SK-N-SH (cell line): Measurements from ENCODE around the gene PRIM2. TPM values are rescaled to one million over a fixed set of nuclear protein-coding genes. Genes with fewer than 3 reads are reported as not detected.
"Not testable (repeated sequence)": the region's sequence is repeated elsewhere in the genome, so short reads cannot be mapped to it uniquely, and the experiment has no call there.

Experiments used
- CTCF ChIA-PET: fragments of 300-600, 350-600 bp; formaldehyde crosslinking; extraction: SDS; loops from one replicate; lab custom pipeline; 2021; lab: Yijun Ruan, JAX
- POLR2A ChIA-PET: fragments of 350-600 bp; sonication (Branson Sonifier 250); formaldehyde crosslinking; extraction: SDS; loops from one replicate; lab custom pipeline; 2020; ENCODE audit warnings: antibody characterized with exemption, inconsistent platforms; lab: Yijun Ruan, JAX
- DNase-seq: peaks from one replicate; pipeline ENCODE4 v3.0.0; 2012
- H2AFZ ChIP-seq: fragments of 200-600 bp; sonication (generic); 2 replicates; pipeline ENCODE4 v1.8.1; 2016; ENCODE audit warnings: antibody characterized with exemption, mild to moderate bottlenecking, low read depth
- H3F3A ChIP-seq: fragments of 200-600 bp; sonication (generic); replicated peaks from 2 replicates; pipeline ENCODE3; 2016; ENCODE audit warnings: antibody characterized with exemption, mild to moderate bottlenecking; ENCODE audit not compliant: insufficient read depth
- H3K27ac ChIP-seq, 2 experiments: fragments of 200-500 bp in 1 of 2; fragments of 200-600 bp in 1 of 2; sonication (Bioruptor generic) in 1 of 2; sonication (generic), shearing (Covaris generic) in 1 of 2; 2 replicates each; pipeline versions ENCODE4 v1.5.1 to v1.6.1; 2014 to 2016; ENCODE audit warnings: low read depth in 2 of 2, inconsistent platforms in 1 of 2, low read length in 1 of 2, mild to moderate bottlenecking in 1 of 2, mixed read lengths in 1 of 2
- H3K27me3 ChIP-seq: fragments of 200-600 bp; sonication (generic), shearing (Covaris generic); 2 replicates; pipeline ENCODE4 v1.6.1; 2016; ENCODE audit warnings: mixed run types; ENCODE audit not compliant: insufficient read depth
- H3K36me3 ChIP-seq, 2 experiments: fragments of 200-500 bp in 1 of 2; fragments of 200-600 bp in 1 of 2; sonication (Bioruptor generic) in 1 of 2; sonication (generic) in 1 of 2; replicated peaks in 1 of 2; 2 replicates each; pipeline versions ENCODE3 to v1.5.1; 2014 to 2016; ENCODE audit warnings: low read length in 1 of 2, mild to moderate bottlenecking in 1 of 2; ENCODE audit not compliant: insufficient read depth in 2 of 2, control insufficient read depth in 1 of 2
- H3K4me1 ChIP-seq, 2 experiments: fragments of 200-500 bp in 1 of 2; fragments of 200-600 bp in 1 of 2; sonication (Bioruptor generic) in 1 of 2; sonication (generic), shearing (Covaris generic) in 1 of 2; 2 replicates each; pipeline versions ENCODE4 v1.5.1 to v1.6.1; 2014 to 2016; ENCODE audit warnings: low read depth in 1 of 2, low read length in 1 of 2, mixed run types in 1 of 2; ENCODE audit not compliant: insufficient read depth in 2 of 2, control insufficient read depth in 1 of 2
- H3K4me2 ChIP-seq: fragments of 200-600 bp; sonication (generic), shearing (Covaris generic); 2 replicates; pipeline ENCODE4 v1.6.1; 2017; ENCODE audit warnings: mixed run types
- H3K4me3 ChIP-seq, 2 experiments: fragments of 200-500 bp in 1 of 2; fragments of 200-600 bp in 1 of 2; sonication (Bioruptor generic) in 1 of 2; sonication (generic), shearing (Covaris generic) in 1 of 2; 2 replicates each; pipeline versions ENCODE4 v1.5.1 to v1.8.1; 2014 to 2016; ENCODE audit warnings: low read depth in 2 of 2, inconsistent platforms in 1 of 2, low read length in 1 of 2, mild to moderate bottlenecking in 1 of 2, mixed read lengths in 1 of 2, moderate library complexity in 1 of 2
- H3K79me2 ChIP-seq: fragments of 200-600 bp; sonication (generic); 2 replicates; pipeline ENCODE4 v1.8.1; 2017; ENCODE audit warnings: mild to moderate bottlenecking; ENCODE audit not compliant: insufficient read depth
- H3K9ac ChIP-seq: fragments of 200-600 bp; sonication (generic); 2 replicates; pipeline ENCODE4 v1.6.1; 2017; ENCODE audit warnings: mixed run types
- H3K9me2 ChIP-seq: fragments of 200-600 bp; sonication (generic); 2 replicates; pipeline ENCODE4 v1.6.1; 2017; ENCODE audit warnings: mixed run types
- H3K9me3 ChIP-seq: fragments of 200-600 bp; sonication (generic); 2 replicates; pipeline ENCODE4 v1.6.1; 2017; ENCODE audit warnings: mixed run types, mild to moderate bottlenecking, moderate library complexity
- H4K20me1 ChIP-seq: fragments of 200-600 bp; sonication (generic); 2 replicates; pipeline ENCODE4 v1.6.1; 2017; ENCODE audit warnings: mild to moderate bottlenecking, mixed run types; ENCODE audit not compliant: insufficient read depth
- EP300 ChIP-seq, 2 experiments: IDR thresholded peaks; 2 replicates each; pipeline versions ENCODE4 v1.4.0 to v1.6.1; 2012; ENCODE audit warnings: borderline replicate concordance in 1 of 2, low read depth in 1 of 2, low read length in 1 of 2
- FOSL2 ChIP-seq: IDR thresholded peaks from 2 replicates; pipeline ENCODE4 v1.4.0; 2012; ENCODE audit warnings: low read depth, mild to moderate bottlenecking, moderate library complexity, borderline replicate concordance
- JUND ChIP-seq: IDR thresholded peaks from 2 replicates; pipeline ENCODE4 v1.4.0; 2012
- NFIC ChIP-seq: IDR thresholded peaks from 2 replicates; pipeline ENCODE4 v1.4.0; 2012; ENCODE audit warnings: borderline replicate concordance
- RAD21 ChIP-seq: IDR thresholded peaks from 2 replicates; pipeline ENCODE4 v1.6.1; 2012; ENCODE audit warnings: mild to moderate bottlenecking, low read length
- TCF12 ChIP-seq: IDR thresholded peaks from 2 replicates; pipeline ENCODE4 v1.4.0; 2012
- TEAD4 ChIP-seq: IDR thresholded peaks from 2 replicates; pipeline ENCODE4 v1.4.0; 2012; ENCODE audit warnings: mild to moderate bottlenecking, borderline replicate concordance; ENCODE audit not compliant: insufficient read depth
- YY1 ChIP-seq: IDR thresholded peaks from 2 replicates; pipeline ENCODE4 v1.4.0; 2012; ENCODE audit warnings: low read depth, mild to moderate bottlenecking
- WGBS: methylation state at CpG from one replicate; pipeline ENCODE4 v1.1.6; 2017; ENCODE audit warnings: low lambda C conversion rate; 5-methylcytosine and 5-hydroxymethylcytosine counted together
- polyA plus RNA-seq, 3 experiments: library from polyadenylated mRNA; depleted of rRNA; stranded (reverse); fragments of >200 nt; gene quantifications; 2 replicates each; pipeline ENCODE4 v1.2.3, GENCODE V29; 2012
- TF ChIP-seq, protein P1 (sequence below): fragments of 200-600 bp; sonication (generic); IDR thresholded peaks from 2 replicates; pipeline ENCODE4 v1.6.1; 2017; ENCODE audit warnings: antibody characterized with exemption, mild to moderate bottlenecking, moderate library complexity
- TF ChIP-seq, protein P2 (sequence below): IDR thresholded peaks from 2 replicates; pipeline ENCODE4; 2012

The PRIM2 gene
- polyA plus RNA-seq, 1 of the 3 experiments (the other 2 are of a cell fraction): 14.1 TPM

DNA sequence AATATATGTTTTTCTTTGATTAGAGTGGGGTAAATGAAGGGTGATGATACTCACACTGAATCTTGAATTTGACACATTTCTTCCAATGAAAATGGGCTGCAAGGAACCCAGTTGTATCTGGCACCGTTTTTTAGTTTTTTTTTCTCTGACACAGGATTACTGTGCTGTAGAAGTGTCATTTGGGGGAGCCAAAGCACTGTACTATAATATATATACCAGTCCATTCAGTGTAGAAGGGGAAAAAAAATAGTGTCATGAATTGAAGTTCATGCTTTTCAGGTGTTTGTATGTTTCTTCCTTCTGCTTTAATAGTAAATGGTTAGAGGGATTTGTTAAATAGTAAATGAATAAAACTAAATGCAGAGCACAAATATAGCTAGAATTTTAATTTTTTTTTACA, 35.2 kb downstream of the PRIM2 start:
- POLR2A ChIA-PET, H3K4me2 ChIP-seq, H3K9ac ChIP-seq, DNase-seq, H3K4me1 ChIP-seq, H3K27ac ChIP-seq, H3F3A ChIP-seq, H3K9me3 ChIP-seq, H3K9me2 ChIP-seq, H3K4me3 ChIP-seq, H3K27me3 ChIP-seq, H2AFZ ChIP-seq, H4K20me1 ChIP-seq: not testable (repeated sequence)
- CTCF ChIA-PET: interaction anchor here (1.1 kb wide), 1 partner anchor 450 kb away, joined by 3 read pairs; no protein-coding TSS in a partner anchor
- Histone ChIP-seq H3K36me3 (peaks cover 0 to 11% of the 10 kb centered on the region in 2 experiments), H3K79me2 (peaks cover 41% of the 10 kb centered on the region)
- 72% methylated on average over 1 of the region's 1 CpG for WGBS
- TF ChIP-seq, protein P1, sequence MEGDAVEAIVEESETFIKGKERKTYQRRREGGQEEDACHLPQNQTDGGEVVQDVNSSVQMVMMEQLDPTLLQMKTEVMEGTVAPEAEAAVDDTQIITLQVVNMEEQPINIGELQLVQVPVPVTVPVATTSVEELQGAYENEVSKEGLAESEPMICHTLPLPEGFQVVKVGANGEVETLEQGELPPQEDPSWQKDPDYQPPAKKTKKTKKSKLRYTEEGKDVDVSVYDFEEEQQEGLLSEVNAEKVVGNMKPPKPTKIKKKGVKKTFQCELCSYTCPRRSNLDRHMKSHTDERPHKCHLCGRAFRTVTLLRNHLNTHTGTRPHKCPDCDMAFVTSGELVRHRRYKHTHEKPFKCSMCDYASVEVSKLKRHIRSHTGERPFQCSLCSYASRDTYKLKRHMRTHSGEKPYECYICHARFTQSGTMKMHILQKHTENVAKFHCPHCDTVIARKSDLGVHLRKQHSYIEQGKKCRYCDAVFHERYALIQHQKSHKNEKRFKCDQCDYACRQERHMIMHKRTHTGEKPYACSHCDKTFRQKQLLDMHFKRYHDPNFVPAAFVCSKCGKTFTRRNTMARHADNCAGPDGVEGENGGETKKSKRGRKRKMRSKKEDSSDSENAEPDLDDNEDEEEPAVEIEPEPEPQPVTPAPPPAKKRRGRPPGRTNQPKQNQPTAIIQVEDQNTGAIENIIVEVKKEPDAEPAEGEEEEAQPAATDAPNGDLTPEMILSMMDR: peak; percentile 30
- TF ChIP-seq RAD21: peak; percentile 23; the same call in 1 of the 2 replicates

DNA sequence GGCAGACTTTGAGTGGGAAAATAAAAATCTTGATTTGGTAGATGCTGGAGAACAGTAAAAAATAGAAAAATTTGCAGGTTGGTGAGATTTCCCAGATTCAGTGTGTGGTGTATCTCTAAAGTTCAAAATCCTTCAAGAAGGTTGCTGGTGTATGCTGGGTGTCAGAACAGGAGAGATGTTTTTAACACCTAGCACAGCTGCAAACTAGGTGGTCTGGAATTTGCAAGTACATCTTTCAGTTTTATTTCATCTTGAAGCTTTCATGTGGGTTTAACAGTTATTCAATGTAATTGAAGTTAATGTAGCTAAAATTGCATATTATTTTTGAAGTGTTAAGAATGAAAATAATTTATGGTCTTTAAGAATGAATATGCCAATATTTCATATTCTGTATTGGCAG, 40.9 kb downstream of the PRIM2 start:
- DNase-seq, CTCF ChIA-PET, H3K9me3 ChIP-seq, H3K36me3 ChIP-seq, H2AFZ ChIP-seq, POLR2A ChIA-PET, H3K9me2 ChIP-seq, H3K4me1 ChIP-seq, H3K9ac ChIP-seq, H3K4me2 ChIP-seq, H3K4me3 ChIP-seq, H4K20me1 ChIP-seq, H3K27ac ChIP-seq, H3K27me3 ChIP-seq: not testable (repeated sequence)
- Histone ChIP-seq H3F3A (peaks cover 14% of the 10 kb centered on the region), H3K79me2 (peaks cover 34% of the 10 kb centered on the region)

DNA sequence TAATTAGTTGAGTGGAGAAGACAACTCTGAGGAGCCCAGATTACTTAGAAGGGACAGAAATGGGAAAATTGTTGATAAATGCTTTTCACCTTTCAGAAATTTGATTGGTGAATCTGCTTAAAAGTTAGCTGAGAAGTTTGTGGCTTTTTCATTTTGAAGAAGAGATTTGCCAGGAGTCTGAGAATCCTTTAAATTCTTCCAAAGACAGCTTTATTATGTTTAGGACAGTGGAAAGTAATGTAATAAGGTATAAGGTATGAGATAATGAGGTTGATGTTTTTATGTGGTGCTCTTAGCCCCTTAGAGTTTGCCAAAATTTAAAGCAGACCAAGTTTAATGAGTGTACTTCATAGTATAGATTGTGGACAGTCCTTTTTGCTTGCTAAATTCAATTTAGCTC, 42.3 kb downstream of the PRIM2 start:
- H2AFZ ChIP-seq, H3K4me2 ChIP-seq, POLR2A ChIA-PET, H3K36me3 ChIP-seq, H4K20me1 ChIP-seq, H3K27ac ChIP-seq, H3K4me3 ChIP-seq, H3K27me3 ChIP-seq, DNase-seq, CTCF ChIA-PET, H3K9me2 ChIP-seq, H3K9ac ChIP-seq, H3K4me1 ChIP-seq, H3K9me3 ChIP-seq: not testable (repeated sequence)
- H3K79me2 ChIP-seq: peaks cover 32% of the 10 kb centered on the region
- H3F3A ChIP-seq: peaks cover 18% of the 10 kb centered on the region

DNA sequence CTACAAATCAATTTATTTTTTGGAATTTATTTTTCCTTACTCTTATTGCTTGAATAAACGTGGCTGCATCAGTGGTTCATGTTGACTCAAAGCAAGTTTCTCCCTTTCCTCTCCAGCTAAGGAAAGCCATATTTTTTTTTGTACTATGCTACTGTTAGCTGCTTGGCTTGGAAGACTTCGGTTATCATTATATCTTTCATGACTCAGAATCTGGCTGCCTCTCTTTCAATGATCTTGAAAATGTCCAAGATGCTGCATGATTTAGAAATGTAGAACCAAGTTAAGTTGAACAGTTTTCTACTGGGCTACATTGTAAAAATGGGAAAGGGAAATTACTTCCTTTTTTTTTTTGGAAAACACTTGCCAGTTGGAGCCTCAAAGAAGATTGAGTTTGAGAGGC, 44.9 kb downstream of the PRIM2 start:
- H3K4me2 ChIP-seq: peak overlapping the region; percentile 62; the same call in 1 of the 2 replicates
- H3K36me3 ChIP-seq, DNase-seq, CTCF ChIA-PET, H3K9ac ChIP-seq, H3K27me3 ChIP-seq, H3K4me3 ChIP-seq, POLR2A ChIA-PET, H3K9me3 ChIP-seq, H2AFZ ChIP-seq, H3K9me2 ChIP-seq, H3K4me1 ChIP-seq, H4K20me1 ChIP-seq: not testable (repeated sequence)
- H3K79me2 ChIP-seq: peaks cover 37% of the 10 kb centered on the region
- TF ChIP-seq YY1: 0 out of 2 replicates have a peak, but pooled peaks have one; percentile 28
- TF ChIP-seq FOSL2: peak; percentile 36; the same call in 1 of the 2 replicates
- TF ChIP-seq TEAD4: peak; percentile 30; the same call in 1 of the 2 replicates
- TF ChIP-seq JUND: peak; percentile 60
- TF ChIP-seq TCF12: peak; percentile 64
- TF ChIP-seq NFIC: peak; percentile 55
- TF ChIP-seq, protein P2, sequence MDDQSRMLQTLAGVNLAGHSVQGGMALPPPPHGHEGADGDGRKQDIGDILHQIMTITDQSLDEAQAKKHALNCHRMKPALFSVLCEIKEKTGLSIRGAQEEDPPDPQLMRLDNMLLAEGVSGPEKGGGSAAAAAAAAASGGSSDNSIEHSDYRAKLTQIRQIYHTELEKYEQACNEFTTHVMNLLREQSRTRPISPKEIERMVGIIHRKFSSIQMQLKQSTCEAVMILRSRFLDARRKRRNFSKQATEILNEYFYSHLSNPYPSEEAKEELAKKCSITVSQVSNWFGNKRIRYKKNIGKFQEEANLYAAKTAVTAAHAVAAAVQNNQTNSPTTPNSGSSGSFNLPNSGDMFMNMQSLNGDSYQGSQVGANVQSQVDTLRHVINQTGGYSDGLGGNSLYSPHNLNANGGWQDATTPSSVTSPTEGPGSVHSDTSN: peak; percentile 33; the same call in 1 of the 2 replicates
- peak in 1 of 2 experiments; percentile 38; a peak in 1 of 4 replicates for TF ChIP-seq EP300 (IDR thresholded peaks at IDR 0.05; ENCODE audit: borderline replicate concordance in 1 of 2, low read depth in 1 of 2, low read length in 1 of 2)
- 40% methylated on average over 2 of the region's 2 CpGs for WGBS
- peak overlapping the region in 1 of 2 experiments; percentile 47; a peak in 2 of 4 replicates for H3K27ac ChIP-seq
- H3F3A ChIP-seq: peaks cover 18% of the 10 kb centered on the region

DNA sequence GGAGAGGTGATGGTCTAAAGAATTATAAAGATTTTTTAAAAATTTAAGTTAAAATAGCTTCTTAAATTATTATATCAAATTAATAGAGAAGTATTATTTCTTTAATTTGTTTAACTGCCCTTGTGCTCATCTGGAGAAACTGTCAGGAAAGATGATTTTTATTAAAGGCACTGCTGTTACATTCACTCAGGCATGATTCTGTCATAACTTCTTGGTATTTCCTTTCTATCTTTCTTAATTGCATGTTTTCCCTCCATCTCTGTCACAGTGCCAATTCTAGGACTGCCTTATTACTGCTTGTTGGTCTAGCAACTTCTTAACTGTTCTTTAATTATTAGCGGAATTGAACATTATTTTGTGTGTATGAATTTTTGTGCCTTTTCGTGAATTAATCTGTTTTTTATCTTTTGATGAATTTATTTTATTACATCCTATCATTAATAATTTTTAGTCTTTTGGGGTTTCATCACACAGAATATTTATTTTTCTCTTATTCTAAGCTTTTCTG, 47.7 kb downstream of the PRIM2 start:
- 95% methylated on average over 2 of the region's 2 CpGs for WGBS
- H3K9me2 ChIP-seq, DNase-seq, H3K4me1 ChIP-seq, H2AFZ ChIP-seq, CTCF ChIA-PET, H4K20me1 ChIP-seq, H3K4me2 ChIP-seq, H3K27me3 ChIP-seq, H3K27ac ChIP-seq, H3K4me3 ChIP-seq, POLR2A ChIA-PET, H3K36me3 ChIP-seq, H3K9ac ChIP-seq, H3K9me3 ChIP-seq: not testable (repeated sequence)
- Histone ChIP-seq H3F3A (peaks cover 18% of the 10 kb centered on the region), H3K79me2 (peaks cover 38% of the 10 kb centered on the region)
